Endothelial cell of umbilical vein (primary cell): ENCODE measurements around the gene THG1L. TPM values are rescaled to one million over a fixed set of nuclear protein-coding genes. Genes with fewer than 3 reads are reported as not detected.

Experiments
- BruUV-seq: library from RNA; stranded (reverse); fragments of 400-500 nt; replicated peaks from 2 replicates; lab custom pipeline; 2021; lab: Mats Ljungman, UMichigan
- CTCF ChIA-PET: fragments of 300-600, 350-600 bp; sonication (Branson Sonifier 250); formaldehyde crosslinking; loops from one replicate; lab custom pipeline; 2021; ENCODE audit warnings: antibody characterized with exemption, inconsistent platforms; lab: Charles Lee
- POLR2A ChIA-PET: fragments of 300-600, 350-600 bp; sonication (Branson Sonifier 250); formaldehyde crosslinking; loops from one replicate; lab custom pipeline; 2021; ENCODE audit warnings: antibody characterized with exemption, inconsistent platforms; lab: Charles Lee
- DNase-seq: peaks from one replicate; pipeline ENCODE4 v3.0.0-alpha.2; 2011; ENCODE audit warnings: low read depth, low spot score
- FAIRE-seq: peaks from 2 replicates; lab custom pipeline; 2011; peaks lifted over from hg19 to GRCh38; lab: Jason Lieb, UNC
- H2AFZ ChIP-seq: 2 replicates; pipeline ENCODE4 v1.6.0; 2012; ENCODE audit warnings: low read depth, low read length, control low read depth, inconsistent platforms
- H3K27ac ChIP-seq: 2 replicates; pipeline ENCODE4 v1.5.1; 2011; ENCODE audit warnings: low read depth, mild to moderate bottlenecking, control low read depth, low read length, moderate library complexity; ENCODE audit not compliant: insufficient read depth
- H3K27me3 ChIP-seq, 2 experiments: 2 replicates each; pipeline versions ENCODE4 v1.6.0 to v1.6.1; 2011; ENCODE audit warnings: low read length in 2 of 2, mixed read lengths in 1 of 2; ENCODE audit not compliant: control insufficient read depth in 2 of 2, insufficient read depth in 2 of 2
- H3K36me3 ChIP-seq, 2 experiments: 2 replicates in 1 of 2; 3 replicates in 1 of 2; pipeline ENCODE4 v1.5.1; 2011; ENCODE audit warnings: low read length in 2 of 2, mild to moderate bottlenecking in 1 of 2, moderate library complexity in 1 of 2; ENCODE audit not compliant: control insufficient read depth in 2 of 2, insufficient read depth in 2 of 2; ENCODE audit errors: extremely low read depth in 1 of 2
- H3K4me1 ChIP-seq: 3 replicates; pipeline ENCODE4 v1.5.1; 2011; ENCODE audit warnings: mild to moderate bottlenecking, low read length; ENCODE audit not compliant: control insufficient read depth, insufficient read depth; ENCODE audit errors: extremely low read depth
- H3K4me2 ChIP-seq: 2 replicates; pipeline ENCODE4 v1.6.1; 2011; ENCODE audit warnings: low read length, control low read depth, mixed read lengths; ENCODE audit not compliant: insufficient read depth
- H3K4me3 ChIP-seq, 3 experiments: fragments of 200-600 bp in 1 of 3; sonication (generic), shearing (Covaris generic) in 1 of 3; replicated peaks in 1 of 3; 2 replicates each; pipeline ENCODE4 v1.5.1; 2011 to 2016; ENCODE audit warnings: control low read depth in 3 of 3, low read length in 3 of 3, mild to moderate bottlenecking in 2 of 3, inconsistent platforms in 1 of 3, low read depth in 1 of 3, moderate library complexity in 1 of 3; ENCODE audit not compliant: insufficient read depth in 1 of 3
- H3K79me2 ChIP-seq: 2 replicates; pipeline ENCODE4 v1.6.0; 2012; ENCODE audit warnings: low read length, inconsistent platforms; ENCODE audit not compliant: control insufficient read depth, insufficient read depth
- H3K9ac ChIP-seq: replicated peaks from 2 replicates; pipeline ENCODE3; 2011; ENCODE audit warnings: low read length, control low read depth; ENCODE audit not compliant: insufficient read depth; ENCODE audit errors: extremely low read depth
- H3K9me1 ChIP-seq: replicated peaks from 3 replicates; pipeline ENCODE4 v1.6.0; 2011; ENCODE audit warnings: mild to moderate bottlenecking, low read length; ENCODE audit not compliant: control insufficient read depth, insufficient read depth; ENCODE audit errors: extremely low read depth
- H3K9me3 ChIP-seq: replicated peaks from 2 replicates; pipeline ENCODE4 v1.5.1; 2012; ENCODE audit warnings: low read length, inconsistent platforms; ENCODE audit not compliant: control insufficient read depth, insufficient read depth
- H4K20me1 ChIP-seq: replicated peaks from 2 replicates; pipeline ENCODE3; 2011; ENCODE audit warnings: mild to moderate bottlenecking, low read length; ENCODE audit not compliant: control insufficient read depth, insufficient read depth; ENCODE audit errors: extremely low read depth
- CTCF ChIP-seq, 2 donors: IDR thresholded peaks; 1 replicate in 1 of 2; 2 replicates in 1 of 2; pipeline ENCODE4 v1.5.1; 2011; ENCODE audit warnings: low read length in 2 of 2, mild to moderate bottlenecking in 2 of 2, moderate library complexity in 2 of 2, control low read depth in 1 of 2, inconsistent platforms in 1 of 2, low read depth in 1 of 2; ENCODE audit not compliant: insufficient read depth in 1 of 2; ENCODE audit errors: extremely low read depth in 1 of 2
- EZH2 ChIP-seq: IDR thresholded peaks from 2 replicates; pipeline ENCODE4 v1.6.1; 2012; ENCODE audit warnings: borderline replicate concordance, low read depth, mild to moderate bottlenecking, moderate library complexity, low read length, inconsistent platforms; ENCODE audit not compliant: severe bottlenecking
- FOS ChIP-seq: IDR thresholded peaks from 2 replicates; pipeline ENCODE4 v1.6.1; 2011; ENCODE audit warnings: mild to moderate bottlenecking, low read length, moderate library complexity, borderline replicate concordance; ENCODE audit not compliant: insufficient read depth
- MAX ChIP-seq: IDR thresholded peaks from 2 replicates; pipeline ENCODE4 v1.6.1; 2011; ENCODE audit not compliant: insufficient read depth, insufficient read length
- MYC ChIP-seq: IDR thresholded peaks from one replicate; pipeline ENCODE4 v1.6.1; 2011; ENCODE audit warnings: mild to moderate bottlenecking, low read depth, low read length
- POLR2A ChIP-seq: IDR thresholded peaks from 2 replicates; pipeline ENCODE4 v1.6.1; 2012; ENCODE audit warnings: low read depth, mild to moderate bottlenecking, control low read depth, low read length
- POLR2AphosphoS5 ChIP-seq: IDR thresholded peaks from 2 replicates; pipeline ENCODE4 v1.6.1; 2012; ENCODE audit warnings: low read depth, mild to moderate bottlenecking, control low read depth, low read length, moderate library complexity; ENCODE audit not compliant: insufficient read depth
- dilution Hi-C: fragments of 300-500 bp; cut with MboI; formaldehyde crosslinking; loops from one replicate; pipeline ENCODE4 v1.15.0; 2019; ENCODE audit warnings: low sequenced_read_pairs; ENCODE audit not compliant: extremely low pct_ligation_motif_present
- intact Hi-C: fragments of 100-400 bp; cut with micrococcal nuclease; formaldehyde crosslinking; loops from one replicate; pipeline ENCODE4 v1.10.0; 2022
- polyA plus RNA-seq, 4 experiments: library from polyadenylated mRNA; depleted of rRNA in 3 of 4; stranded (reverse) in 3 of 4; unstranded in 1 of 4; fragments of >200 nt; gene quantifications; 2 replicates each; pipeline versions ENCODE4 v1.2.1 to v1.2.3, GENCODE V29; 2011 to 2012; ENCODE audit warnings: missing spikeins in 1 of 4
- total RNA-seq: library from RNA; stranded (reverse); gene quantifications from 2 replicates; pipeline ENCODE4 v1.2.3, GENCODE V29; 2021

Gene THG1L
- total and polyA plus RNA-seq, 2 donors (not counting 3 experiments of a cell fraction or from before 2014, with no cell fraction given) = 4.4 to 7.6 TPM

GRCh38 chr5:157778121-157778805 lies 47.0 kb downstream of the THG1L start:
- FAIRE-seq = no peak
- BruUV-seq = no TSS peak

More at GRCh38 chr5:157778121-157778805, 47.0 kb downstream of the THG1L start:
- peaks cover 0 to 2% of the 10 kb centered on the region in 2 experiments for H3K27me3 ChIP-seq
- intact Hi-C loops = no loop called here
- dilution Hi-C loops = no loop called here
- no peaks in the 10 kb centered on the region for H3K36me3 ChIP-seq
- H3K27ac ChIP-seq = no peak overlapping the region
- H3K4me3 ChIP-seq = no peak overlapping the region
- no peak for TF ChIP-seq EZH2
- no peak for TF ChIP-seq CTCF (IDR thresholded peaks at IDR 0.05; ENCODE audit: extremely low read depth in 1 of 2, insufficient read depth in 1 of 2, low read depth in 1 of 2, low read length in 2 of 2)
- no peak for TF ChIP-seq MYC
- no peak for TF ChIP-seq POLR2AphosphoS5
- no peak for TF ChIP-seq POLR2A
- no peak for TF ChIP-seq MAX
- TF ChIP-seq FOS = no peak
- no peak overlapping the region for H3K9ac ChIP-seq
- no peaks in the 10 kb centered on the region for H4K20me1 ChIP-seq
- H3K79me2 ChIP-seq = no peaks in the 10 kb centered on the region
- no peaks in the 10 kb centered on the region for H3K4me1 ChIP-seq
- no peaks in the 10 kb centered on the region for H3K9me1 ChIP-seq
- ChIA-PET POLR2A (no interaction called here), CTCF (no interaction called here)
- H3K9me3 ChIP-seq = no peaks in the 10 kb centered on the region
- peak; percentile 21 for DNase-seq
- H2AFZ ChIP-seq = no peak overlapping the region
- no peak overlapping the region for H3K4me2 ChIP-seq
